ENCODE measurements around the gene EEF2KMT. TPM values are rescaled to one million over a fixed set of nuclear protein-coding genes. Genes with fewer than 3 reads are reported as not detected.

Gene EEF2KMT
- total RNA-seq, 4 donors from 2014 or later = 6.3 to 15.8 (median 8.8) TPM

GRCh38 chr16:5059386-5060072, 38.1 kb downstream of the EEF2KMT start:
- H3K4me1 ChIP-seq = no peaks in the 10 kb centered on the region
- no peaks in the 10 kb centered on the region for H3K27me3 ChIP-seq
- 71 to 75% methylated on average over 5 of the region's 6 CpGs for WGBS, 2 donors
- TF ChIP-seq CTCF (IDR thresholded peaks at IDR 0.05) (no peak), POLR2A (IDR thresholded peaks at IDR 0.05) (no peak)
- H3K4me3 ChIP-seq = no peak overlapping the region
- no peaks in the 10 kb centered on the region for H3K9me3 ChIP-seq
- H3K36me3 ChIP-seq = no peaks in the 10 kb centered on the region
- intact Hi-C loops (cut with DNase I) = no loop called here
- DNase-seq = no peak
- H3K27ac ChIP-seq = no peak overlapping the region

GRCh38 chr16:5058476-5058875, 39.1 kb downstream of the EEF2KMT start:
- Histone ChIP-seq H3K27me3 (no peaks in the 10 kb centered on the region), H3K9me3 (no peaks in the 10 kb centered on the region), H3K36me3 (no peaks in the 10 kb centered on the region), H3K4me1 (no peaks in the 10 kb centered on the region), H3K27ac (no peak overlapping the region), H3K4me3 (no peak overlapping the region)
- no peak for TF ChIP-seq POLR2A (IDR thresholded peaks at IDR 0.05)
- no peak for TF ChIP-seq CTCF (IDR thresholded peaks at IDR 0.05)
- 77% methylated on average over 7 of the region's 7 CpGs; no CpG with 5 or more reads in 1 of the 2 donors for WGBS, 2 donors
- no peak for DNase-seq
- intact Hi-C loops (cut with DNase I) = no loop called here

GRCh38 chr16:5056352-5056751, 41.2 kb downstream of the EEF2KMT start:
- Histone ChIP-seq H3K9me3 (no peaks in the 10 kb centered on the region), H3K27ac (no peak overlapping the region), H3K4me1 (no peaks in the 10 kb centered on the region), H3K27me3 (no peaks in the 10 kb centered on the region), H3K36me3 (no peaks in the 10 kb centered on the region), H3K4me3 (no peak overlapping the region)
- intact Hi-C loops (cut with DNase I) = no loop called here
- no peak for TF ChIP-seq POLR2A (IDR thresholded peaks at IDR 0.05)
- peak in 3 of 6 experiments; percentile 11 to 34 (median 13) for TF ChIP-seq CTCF (IDR thresholded peaks at IDR 0.05)
- WGBS, 2 donors = 10 to 15% methylated on average over 6 to 11 of the region's 11 CpGs
- no peak for DNase-seq

- WGBS, 2 donors = 38 to 64% methylated on average over 7 to 12 of the region's 16 CpGs
- H3K4me1 ChIP-seq = no peaks in the 10 kb centered on the region
Measured at GRCh38 chr16:5054876-5055865, 42.4 kb downstream of the EEF2KMT start.

More at GRCh38 chr16:5054876-5055865, 42.4 kb downstream of the EEF2KMT start:
- Histone ChIP-seq H3K4me3 (no peak overlapping the region), H3K9me3 (no peaks in the 10 kb centered on the region), H3K27ac (no peak overlapping the region), H3K27me3 (no peaks in the 10 kb centered on the region), H3K36me3 (no peaks in the 10 kb centered on the region)
- intact Hi-C loops (cut with DNase I) = no loop called here
- TF ChIP-seq POLR2A (IDR thresholded peaks at IDR 0.05) = no peak
- no peak for TF ChIP-seq CTCF (IDR thresholded peaks at IDR 0.05)
- no peak for DNase-seq
